HCEC 1CT (cell line): ENCODE measurements around the gene MAP1B.

ENCODE experiments used
- DNase-seq: peaks from one replicate; pipeline ENCODE4 v3.0.0-alpha.2; 2017

Gene MAP1B

GRCh38 chr5:72101828-72102227 is 5.4 kb upstream of the MAP1B start:
- DNase-seq = peak; percentile 79

DNA sequence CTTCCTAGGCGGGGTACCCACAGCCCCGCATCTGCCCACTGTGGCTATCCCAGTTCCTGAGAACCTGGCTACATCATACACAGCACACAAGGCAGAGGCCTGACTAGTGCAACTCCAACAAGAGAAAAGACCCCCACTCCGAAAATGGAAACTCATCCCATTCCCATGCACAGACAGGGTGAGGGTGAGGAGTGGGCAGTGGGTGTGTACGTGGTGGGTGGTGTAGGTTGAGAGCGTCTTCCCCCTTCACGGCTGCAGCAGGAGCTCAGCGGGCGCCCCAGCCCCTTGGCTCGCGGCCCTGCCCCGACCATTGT is 501 bp upstream of the MAP1B start:
- DNase-seq = no peak

DNA sequence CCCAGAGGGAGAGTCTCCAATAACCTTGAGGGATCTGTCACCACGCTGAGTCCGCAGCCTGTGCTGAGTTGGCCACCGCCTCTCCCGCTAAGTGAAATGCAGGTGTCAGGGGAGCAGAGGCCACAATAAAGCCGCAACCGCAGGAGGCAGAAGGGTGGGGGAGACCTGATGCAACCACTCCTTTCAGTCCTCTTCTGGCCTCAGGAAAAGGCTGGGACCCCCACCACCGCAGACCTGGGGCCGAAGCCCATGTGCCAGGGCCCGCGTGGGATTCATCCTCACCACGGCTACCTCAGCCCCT is 576 bp downstream of the MAP1B start:
- peak; percentile 23 for DNase-seq

GRCh38 chr5:72108202-72109061 is 1.2 kb downstream of the MAP1B start:
- peak; percentile 60 for DNase-seq

- DNase-seq = no peak
These were observed 1.8 kb downstream of the MAP1B start for GRCh38 chr5:72109062-72109411.

DNA sequence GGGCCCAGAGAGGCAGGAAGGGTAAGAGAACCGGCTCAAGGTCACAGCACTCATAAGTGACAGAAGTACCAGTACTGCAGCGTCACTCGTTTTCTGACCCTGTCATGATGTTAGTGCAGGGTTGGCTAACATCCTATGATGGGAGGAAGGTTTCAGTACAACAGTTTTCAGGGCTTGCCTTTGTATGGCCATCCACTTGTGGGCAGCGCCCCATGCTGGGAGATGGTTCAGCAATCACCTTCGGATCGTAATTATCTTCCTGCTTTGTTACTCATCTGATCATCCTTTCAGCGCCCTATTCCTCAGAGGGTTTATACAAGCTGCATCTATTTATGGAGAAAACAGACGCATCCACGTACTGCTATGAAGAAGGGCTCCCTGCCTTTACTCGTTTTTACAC is 2.4 kb downstream of the MAP1B start:
- DNase-seq = no peak

GRCh38 chr5:72110394-72111013 is 3.2 kb downstream of the MAP1B start:
- DNase-seq = no peak

- DNase-seq = no peak
These were observed 5.1 kb downstream of the MAP1B start for GRCh38 chr5:72112389-72112788.

DNA sequence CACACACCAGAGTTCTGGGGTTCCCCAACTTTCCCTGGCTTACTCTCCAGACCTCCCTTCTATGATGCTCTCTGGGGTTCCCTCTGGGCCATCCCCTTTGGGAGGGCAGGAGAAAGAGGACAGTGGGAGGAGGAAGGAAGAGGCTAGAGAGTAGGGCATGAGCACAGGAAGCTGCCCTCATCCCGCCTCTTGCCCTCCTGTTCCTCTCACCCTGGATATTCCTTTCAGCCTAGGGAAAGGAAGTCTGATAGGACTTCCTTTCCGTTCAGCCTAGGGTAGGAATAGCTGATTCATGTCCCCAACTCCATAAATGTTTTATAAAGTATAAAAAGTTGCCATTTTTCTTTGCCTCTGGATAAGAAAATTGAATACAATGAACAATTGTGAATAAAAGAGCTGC is 7.4 kb downstream of the MAP1B start:
- DNase-seq = no peak

GRCh38 chr5:72115296-72115695 is 8.0 kb downstream of the MAP1B start:
- no peak for DNase-seq

DNA sequence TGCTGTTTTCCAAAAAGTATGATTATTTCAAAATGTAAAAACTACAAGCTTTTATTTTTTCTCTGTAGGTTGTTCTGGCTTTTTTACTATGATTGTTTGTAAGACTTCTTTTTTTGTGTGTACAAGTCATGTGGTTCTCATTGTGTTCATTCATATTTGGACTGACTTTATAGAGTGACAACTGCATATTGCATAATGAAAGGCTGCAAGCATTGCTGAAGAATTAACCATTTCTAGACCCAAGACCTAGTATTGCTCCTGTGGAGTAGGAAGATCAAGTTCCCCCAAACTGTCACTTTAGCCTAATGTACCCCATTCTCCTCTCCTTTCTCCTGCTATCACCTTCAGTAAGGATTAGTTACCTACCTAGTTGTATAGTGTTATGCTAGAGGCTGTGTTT is 10.0 kb downstream of the MAP1B start:
- no peak for DNase-seq

DNA sequence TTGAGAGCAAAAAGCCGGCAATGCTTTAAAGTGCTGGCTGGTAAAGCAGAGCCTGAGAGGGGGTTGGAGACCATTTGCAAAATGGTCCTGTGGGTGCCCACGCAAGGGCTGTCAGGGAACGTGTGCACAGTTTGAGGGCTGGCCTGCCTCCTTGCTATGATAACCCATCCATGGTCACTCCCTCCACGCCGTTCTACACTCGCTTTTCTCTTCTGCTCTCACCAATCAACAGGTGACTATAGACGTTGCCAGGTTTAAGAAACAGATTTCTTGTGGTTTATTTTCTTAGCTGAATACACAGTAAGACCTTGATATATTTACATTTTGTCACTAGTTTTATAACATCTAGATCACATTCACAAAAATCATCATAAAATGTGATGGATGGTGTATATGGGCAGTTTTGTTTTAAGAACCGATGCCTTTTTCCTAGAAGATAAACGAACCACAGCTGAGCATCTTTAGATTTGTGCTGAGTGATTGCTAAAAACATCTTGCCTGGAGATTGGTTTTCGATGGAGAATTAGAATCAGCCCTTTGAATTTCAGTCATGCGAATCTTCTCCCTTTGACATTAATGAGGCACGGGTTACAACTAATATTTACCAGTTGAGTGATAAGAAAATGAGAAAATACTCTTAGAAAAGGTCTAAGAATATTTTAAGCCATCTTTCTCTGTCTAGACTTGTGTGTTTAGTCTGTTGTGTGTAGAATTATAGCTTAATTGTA is 13.9 kb downstream of the MAP1B start:
- DNase-seq = no peak

DNA sequence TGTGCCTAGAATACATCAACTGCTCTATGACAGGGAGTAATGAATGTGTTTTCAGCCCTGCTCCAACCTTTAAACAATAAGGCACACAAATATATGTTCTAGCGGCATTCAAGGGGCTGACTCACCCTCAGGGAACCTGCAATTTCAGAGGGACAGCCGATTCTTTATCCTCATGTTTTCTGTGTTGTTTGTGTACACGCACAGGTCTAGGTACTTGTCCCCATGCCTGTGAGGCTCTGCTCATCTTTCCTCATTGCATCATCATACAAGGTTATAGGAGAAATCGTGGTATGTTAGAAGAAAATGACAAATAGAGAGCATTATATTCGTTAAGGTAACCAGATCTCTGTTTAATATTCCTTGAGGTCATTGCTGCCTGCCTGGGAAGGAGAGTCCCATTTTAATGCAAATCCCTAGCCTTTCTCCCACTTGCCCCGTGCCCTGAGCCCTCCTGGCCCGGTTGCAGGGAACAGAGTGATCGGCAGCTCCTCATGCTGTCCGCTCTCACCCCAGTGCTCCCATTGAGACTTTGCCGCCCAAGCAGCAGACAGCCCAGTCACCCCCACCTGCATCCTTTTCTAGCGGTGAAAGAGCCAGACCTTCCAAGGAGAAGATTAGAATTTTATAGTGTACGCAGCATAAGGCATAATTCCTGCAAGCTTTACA is 14.6 kb downstream of the MAP1B start:
- no peak for DNase-seq

GRCh38 chr5:72122602-72123001 is 15.3 kb downstream of the MAP1B start:
- no peak for DNase-seq

DNA sequence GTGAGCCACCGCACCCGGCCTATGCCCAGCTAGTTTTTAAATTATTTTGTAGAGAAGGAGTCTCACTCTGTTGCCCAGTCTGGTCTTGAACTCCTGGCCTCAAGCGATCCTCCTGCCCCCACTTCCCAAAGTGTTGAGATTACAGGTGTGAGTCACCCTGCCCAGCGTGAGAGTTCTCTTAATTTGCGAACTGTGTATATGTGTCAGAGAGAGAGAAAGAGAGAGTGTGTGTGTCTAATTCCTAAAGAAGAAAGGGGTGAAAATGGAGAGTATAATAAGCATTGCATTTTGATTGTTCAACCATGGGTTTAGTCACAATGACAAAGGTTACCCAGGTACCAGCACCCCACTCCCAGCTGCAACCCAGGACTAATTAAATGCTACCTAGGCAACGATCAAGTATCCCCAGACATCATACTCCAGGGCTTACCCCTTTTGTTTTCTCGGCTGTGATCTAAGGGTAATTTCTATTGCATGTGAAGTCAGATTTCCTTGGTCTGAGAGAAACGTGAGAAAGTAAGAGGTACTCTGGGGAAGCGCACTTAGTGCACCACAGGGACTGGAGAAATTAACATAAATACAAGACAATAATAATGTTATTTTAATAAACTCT is 16.6 kb downstream of the MAP1B start:
- no peak for DNase-seq

DNA sequence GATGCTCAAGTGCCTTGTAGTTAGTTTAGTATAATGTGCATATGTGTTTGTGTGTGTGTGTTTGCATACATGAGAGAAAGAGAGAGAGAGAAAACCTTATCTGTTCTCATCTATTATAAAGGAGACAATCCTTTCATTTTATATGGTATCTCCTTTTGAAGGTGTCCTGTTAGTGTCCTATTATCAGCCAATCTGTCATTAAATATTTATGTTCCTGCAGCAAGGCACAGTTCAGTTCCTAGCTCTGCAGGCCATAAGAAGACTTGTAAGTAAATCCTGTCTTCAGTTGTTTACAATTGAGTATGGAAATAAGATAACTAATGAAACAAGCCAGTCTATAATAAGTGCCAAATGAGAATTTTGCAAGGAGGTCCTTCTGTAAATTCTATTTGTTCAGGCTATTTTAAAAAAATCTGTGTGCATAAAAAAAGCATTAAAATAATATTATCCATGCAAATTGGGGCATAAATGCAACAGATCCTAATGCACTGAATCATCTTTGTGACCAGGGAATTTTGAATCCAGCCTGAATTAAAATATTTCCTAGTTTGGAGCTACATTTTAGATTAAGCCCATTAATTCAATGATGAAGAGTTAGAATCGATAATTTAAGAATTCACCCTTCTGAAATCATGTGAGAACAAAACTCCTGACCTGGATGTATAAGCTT is 18.1 kb downstream of the MAP1B start:
- DNase-seq = no peak

GRCh38 chr5:72125941-72126620 is 18.8 kb downstream of the MAP1B start:
- no peak for DNase-seq

- DNase-seq = no peak
These were observed 19.5 kb downstream of the MAP1B start for GRCh38 chr5:72126796-72127195.

DNA sequence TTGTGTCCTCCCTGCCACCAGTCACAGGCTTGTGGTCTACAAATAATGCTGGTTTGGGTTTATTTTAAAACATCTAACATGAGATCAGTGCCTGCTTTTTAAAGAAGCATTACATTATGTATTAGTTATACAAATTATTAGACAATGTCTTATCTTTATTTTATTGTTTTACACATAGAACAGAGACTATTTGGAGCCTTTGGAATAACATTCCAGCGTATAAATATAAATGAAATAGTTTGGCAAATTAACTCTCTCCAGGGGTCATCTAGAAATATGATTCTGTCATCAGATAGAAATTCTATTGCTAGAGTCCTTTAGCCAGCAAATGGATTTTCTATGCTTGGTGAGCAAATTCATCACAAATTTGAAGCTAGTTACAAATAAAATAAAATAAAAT is 22.4 kb downstream of the MAP1B start:
- DNase-seq = no peak

DNA sequence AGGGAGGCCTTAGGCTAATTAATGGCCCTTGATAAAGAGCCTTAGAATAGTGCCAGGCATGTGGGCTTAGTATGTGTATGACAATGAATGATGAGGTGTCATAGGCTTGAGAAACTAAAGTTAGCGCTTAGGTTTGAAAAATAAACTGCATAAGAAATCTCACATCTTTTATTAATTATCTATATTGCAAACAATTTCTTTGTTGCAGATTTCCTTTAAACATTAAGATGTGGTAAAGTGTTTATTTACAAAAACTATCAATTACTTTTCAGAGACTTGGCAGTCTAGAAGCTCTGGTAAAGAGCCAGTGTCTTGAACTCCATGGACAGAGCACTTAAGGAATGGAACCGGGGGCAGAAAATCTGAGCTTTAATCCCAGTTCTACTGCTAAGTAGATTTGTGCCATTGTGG is 23.1 kb downstream of the MAP1B start:
- no peak for DNase-seq

DNA sequence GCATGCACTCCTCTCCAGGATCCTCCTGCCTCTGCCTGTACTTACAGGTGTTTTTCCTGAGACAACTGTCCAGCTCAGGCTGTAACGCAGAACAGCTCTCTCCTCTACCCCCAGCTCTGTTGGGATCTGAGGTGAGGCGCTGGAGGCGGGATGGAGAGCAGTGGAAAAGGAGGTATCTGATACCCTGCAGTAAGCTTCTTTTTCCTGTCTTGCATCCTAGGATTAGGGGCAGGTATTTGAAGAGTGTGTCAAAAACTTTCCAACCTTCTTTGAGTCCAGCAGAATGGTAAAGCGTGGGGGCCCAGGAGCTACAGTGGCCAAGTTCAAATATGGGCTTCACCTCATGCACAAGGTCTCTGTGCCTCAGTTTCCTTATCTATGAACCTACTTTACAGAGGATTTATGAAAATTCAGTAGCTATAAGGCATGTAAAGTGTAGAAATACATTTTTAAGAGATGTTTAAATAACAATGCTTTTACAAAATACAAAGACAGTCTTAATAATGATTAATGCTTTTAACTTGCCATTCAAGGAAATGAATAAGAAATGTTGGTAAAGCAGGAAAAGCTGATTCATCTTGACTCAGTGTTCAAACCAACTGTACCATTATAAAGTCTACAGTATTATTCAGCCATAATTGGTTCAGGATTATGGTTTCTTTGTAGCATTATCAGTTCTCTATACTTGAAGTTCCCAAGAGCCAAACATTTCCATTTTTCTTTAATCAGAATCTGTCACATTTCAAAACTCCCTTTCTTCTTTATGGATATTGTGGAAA is 26.1 kb downstream of the MAP1B start:
- peak; percentile 88 for DNase-seq
